H1 (cell line): ENCODE data around the gene ITGB1BP1.

Experiments used
- CTCF ChIP-seq, 3 experiments: IDR thresholded peaks; 1 replicate in 2 of 3; 2 replicates in 1 of 3; pipeline versions ENCODE4 v1.5.1 to v1.6.1; 2011; ENCODE audit warnings: low read length in 3 of 3, mild to moderate bottlenecking in 3 of 3, inconsistent platforms in 2 of 3, low read depth in 1 of 3, moderate library complexity in 1 of 3; ENCODE audit not compliant: insufficient read depth in 1 of 3; ENCODE audit errors: control extremely low read depth in 1 of 3
- JUND ChIP-seq: IDR thresholded peaks from 2 replicates; pipeline ENCODE4 v1.6.1; 2011; ENCODE audit warnings: mild to moderate bottlenecking, improper control_type of control experiment, low read length
- POLR2A ChIP-seq, 2 experiments: IDR thresholded peaks; 1 replicate in 1 of 2; 2 replicates in 1 of 2; pipeline ENCODE4 v1.6.1; 2011; ENCODE audit warnings: low read depth in 2 of 2, low read length in 2 of 2, mild to moderate bottlenecking in 2 of 2; ENCODE audit errors: control extremely low read depth in 1 of 2
- SP1 ChIP-seq: IDR thresholded peaks from 2 replicates; pipeline ENCODE4 v1.6.1; 2011; ENCODE audit warnings: low read depth, low read length

- no peak for TF ChIP-seq JUND
- no peak for TF ChIP-seq POLR2A (IDR thresholded peaks at IDR 0.05; ENCODE audit: control extremely low read depth in 1 of 2, low read depth in 2 of 2, low read length in 2 of 2)
- TF ChIP-seq CTCF (IDR thresholded peaks at IDR 0.05; ENCODE audit: control extremely low read depth in 1 of 3, insufficient read depth in 1 of 3, low read depth in 1 of 3, low read length in 3 of 3), result no peak
- TF ChIP-seq SP1, result no peak
Measured at GRCh38 chr2:9445089-9445488, 21.8 kb upstream of the ITGB1BP1 start.
